NCI-H187 treated with DMSO at 0.1 percent for 48 hours (cell line): ENCODE results near the gene TERT.
"Not testable (repeated sequence)": the region's sequence is repeated elsewhere in the genome, so short reads cannot be mapped to it uniquely, and the experiment has no call there.

Source experiments
- DNase-seq: peaks from one replicate; lab custom pipeline; 2025; lab: John Stamatoyannopoulos, UW

Gene TERT

GRCh38 chr5:1240496-1241260, 54.2 kb downstream of the TERT start:
- no peak for DNase-seq

- DNase-seq, result no peak
Measured at GRCh38 chr5:1239505-1240251, 55.2 kb downstream of the TERT start.

- no peak for DNase-seq
Measured at GRCh38 chr5:1235838-1236237, 59.0 kb downstream of the TERT start.

- DNase-seq, result no peak
Measured at GRCh38 chr5:1235379-1235778, 59.5 kb downstream of the TERT start.

- DNase-seq, result no peak
Measured at GRCh38 chr5:1232780-1233179, 62.1 kb downstream of the TERT start.

- no peak for DNase-seq
Measured at GRCh38 chr5:1231354-1231905, 63.4 kb downstream of the TERT start.

GRCh38 chr5:1230551-1230950, 64.3 kb downstream of the TERT start:
- no peak for DNase-seq

GRCh38 chr5:1229822-1230221, 65.0 kb downstream of the TERT start:
- no peak for DNase-seq

- DNase-seq, result not testable (repeated sequence)
Measured at GRCh38 chr5:1229023-1229422, 65.8 kb downstream of the TERT start.

GRCh38 chr5:1228120-1228519, 66.7 kb downstream of the TERT start:
- no peak for DNase-seq

GRCh38 chr5:1227667-1228066, 67.2 kb downstream of the TERT start:
- no peak for DNase-seq

GRCh38 chr5:1226839-1227581, 67.9 kb downstream of the TERT start:
- DNase-seq, result no peak

GRCh38 chr5:1226231-1226630, 68.6 kb downstream of the TERT start:
- no peak for DNase-seq

GRCh38 chr5:1225081-1225480, 69.8 kb downstream of the TERT start, which contains the start of gene SLC6A18:
Gene SLC6A18, plus strand, starts transcription at chr5:1225381. Its CDS starts 97 bp downstream, at chr5:1225478.
- no peak for DNase-seq

GRCh38 chr5:1224631-1225030, 70.2 kb downstream of the TERT start:
- no peak for DNase-seq

- no peak for DNase-seq
Measured at GRCh38 chr5:1223278-1223670, 71.6 kb downstream of the TERT start.

GRCh38 chr5:1222621-1223277, 72.1 kb downstream of the TERT start:
- no peak for DNase-seq

GRCh38 chr5:1222147-1222546, 72.7 kb downstream of the TERT start:
- DNase-seq, result no peak

- no peak for DNase-seq
Measured at GRCh38 chr5:1221721-1222120, 73.1 kb downstream of the TERT start.

- no peak for DNase-seq
Measured at GRCh38 chr5:1220831-1221230, 74.0 kb downstream of the TERT start.

- DNase-seq, result no peak
Measured at GRCh38 chr5:1220351-1220750, 74.5 kb downstream of the TERT start.

- DNase-seq, result no peak
Measured at GRCh38 chr5:1219768-1220100, 75.1 kb downstream of the TERT start.
